Keratinocyte (primary cell): ENCODE results near the gene DDX4.

Experiments used
- EZH2 ChIP-seq: IDR thresholded peaks from one replicate; pipeline ENCODE4 v1.6.1; 2012; ENCODE audit warnings: inconsistent platforms, mild to moderate bottlenecking, low read length, moderate library complexity
- TF ChIP-seq, protein P1 (sequence below), 3 experiments: IDR thresholded peaks in 1 of 3; conservative IDR thresholded peaks in 1 of 3; optimal IDR thresholded peaks in 1 of 3; 2 replicates in 2 of 3; 3 replicates in 1 of 3; pipeline versions ENCODE3 to v1.5.1; 2011; ENCODE audit warnings: low read length in 3 of 3, mild to moderate bottlenecking in 3 of 3, moderate library complexity in 2 of 3, control low read depth in 1 of 3, inconsistent platforms in 1 of 3; ENCODE audit not compliant: insufficient read depth in 2 of 3; ENCODE audit errors: extremely low read depth in 1 of 3

DNA sequence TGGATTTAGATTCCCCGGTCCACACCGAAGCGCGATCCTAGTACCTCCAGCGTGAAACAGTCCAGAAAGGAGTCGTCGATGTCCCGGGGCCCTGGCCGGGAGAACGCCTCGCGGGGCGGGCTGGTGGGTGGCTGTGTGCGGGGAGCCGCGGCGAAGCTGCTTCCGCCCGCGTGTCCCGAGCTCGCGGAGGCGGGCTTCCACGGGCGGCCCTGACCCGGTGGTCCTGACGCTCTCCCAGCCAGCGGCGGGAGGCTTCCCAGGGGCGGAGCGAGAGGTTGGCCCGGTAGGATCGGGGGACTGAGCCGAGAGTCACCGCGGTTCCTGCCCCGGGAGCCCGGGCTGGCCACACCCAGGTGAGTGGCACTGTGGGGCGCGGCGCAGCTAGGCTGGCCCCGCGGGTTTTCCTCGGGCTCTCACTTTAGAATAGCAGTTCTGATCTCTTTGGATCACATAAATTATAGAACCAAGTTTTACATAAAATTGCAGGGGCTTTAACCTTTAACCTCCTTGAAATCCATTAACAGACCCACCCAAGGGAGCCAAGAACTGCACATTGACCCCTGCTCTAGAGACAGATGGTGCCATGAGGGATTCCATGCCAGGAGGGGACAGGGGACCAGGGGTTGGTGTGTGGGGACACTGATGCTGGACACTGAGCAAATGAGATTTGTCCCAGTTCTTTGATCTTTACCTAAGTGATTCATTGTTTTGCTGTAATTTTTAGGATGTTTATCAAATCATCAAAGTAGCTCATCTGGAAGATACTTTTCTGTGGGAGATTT, 84.1 kb downstream of the DDX4 start:
- TF ChIP-seq, protein P1, sequence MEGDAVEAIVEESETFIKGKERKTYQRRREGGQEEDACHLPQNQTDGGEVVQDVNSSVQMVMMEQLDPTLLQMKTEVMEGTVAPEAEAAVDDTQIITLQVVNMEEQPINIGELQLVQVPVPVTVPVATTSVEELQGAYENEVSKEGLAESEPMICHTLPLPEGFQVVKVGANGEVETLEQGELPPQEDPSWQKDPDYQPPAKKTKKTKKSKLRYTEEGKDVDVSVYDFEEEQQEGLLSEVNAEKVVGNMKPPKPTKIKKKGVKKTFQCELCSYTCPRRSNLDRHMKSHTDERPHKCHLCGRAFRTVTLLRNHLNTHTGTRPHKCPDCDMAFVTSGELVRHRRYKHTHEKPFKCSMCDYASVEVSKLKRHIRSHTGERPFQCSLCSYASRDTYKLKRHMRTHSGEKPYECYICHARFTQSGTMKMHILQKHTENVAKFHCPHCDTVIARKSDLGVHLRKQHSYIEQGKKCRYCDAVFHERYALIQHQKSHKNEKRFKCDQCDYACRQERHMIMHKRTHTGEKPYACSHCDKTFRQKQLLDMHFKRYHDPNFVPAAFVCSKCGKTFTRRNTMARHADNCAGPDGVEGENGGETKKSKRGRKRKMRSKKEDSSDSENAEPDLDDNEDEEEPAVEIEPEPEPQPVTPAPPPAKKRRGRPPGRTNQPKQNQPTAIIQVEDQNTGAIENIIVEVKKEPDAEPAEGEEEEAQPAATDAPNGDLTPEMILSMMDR (optimal IDR thresholded peaks at IDR 0.05 in 1 of 3, IDR thresholded peaks at IDR 0.05 in 1 of 3, conservative IDR thresholded peaks at IDR 0.05 in 1 of 3; ENCODE audit: extremely low read depth in 1 of 3, insufficient read depth in 2 of 3, low read length in 3 of 3): no peak
- TF ChIP-seq EZH2: no peak
